ENCODE measurements around the gene MUC13. TPM values are rescaled to one million over a fixed set of nuclear protein-coding genes. Genes with fewer than 3 reads are reported as not detected.

The MUC13 gene
- total RNA-seq, 1 donor from 2014 or later: not detected

- TF ChIP-seq CTCF (IDR thresholded peaks at IDR 0.05) (no peak), EZH2phosphoT487 (IDR thresholded peaks at IDR 0.05) (no peak)
- no peak overlapping the region for H3K27ac ChIP-seq
- no peaks in the 10 kb centered on the region for H3K9me3 Mint-ChIP-seq
- no peak for DNase-seq (ENCODE audit: low spot score)
- no peaks in the 10 kb centered on the region for H3K36me3 ChIP-seq
- peaks cover 14% of the 10 kb centered on the region for H3K27me3 Mint-ChIP-seq (ENCODE audit: insufficient read depth, low read depth)
- H3K9ac ChIP-seq: no peak overlapping the region
- no peaks in the 10 kb centered on the region for H3K9me3 ChIP-seq (ENCODE audit: low read depth)
- H3K36me3 Mint-ChIP-seq: no peaks in the 10 kb centered on the region
- peaks cover 9% of the 10 kb centered on the region for H3K4me1 Mint-ChIP-seq
- peaks cover 10% of the 10 kb centered on the region for H3F3A ChIP-seq (ENCODE audit: low read depth)
- H2AFZ ChIP-seq (replicated peaks): no peak overlapping the region
- H3K4me2 ChIP-seq: no peak overlapping the region
- H3K4me1 ChIP-seq: peaks cover 11% of the 10 kb centered on the region
- H3K79me2 ChIP-seq (ENCODE audit: low read depth): no peaks in the 10 kb centered on the region
- H3K4me3 ChIP-seq: no peak overlapping the region
- no peak overlapping the region for H3K4me3 Mint-ChIP-seq
- H3K27me3 ChIP-seq: peaks cover 1% of the 10 kb centered on the region
- H4K20me1 ChIP-seq (ENCODE audit: low read depth): no peaks in the 10 kb centered on the region
- no peak overlapping the region for H3K27ac Mint-ChIP-seq
Measured at GRCh38 chr3:124893526-124893925, 41.0 kb downstream of the MUC13 start.

DNA sequence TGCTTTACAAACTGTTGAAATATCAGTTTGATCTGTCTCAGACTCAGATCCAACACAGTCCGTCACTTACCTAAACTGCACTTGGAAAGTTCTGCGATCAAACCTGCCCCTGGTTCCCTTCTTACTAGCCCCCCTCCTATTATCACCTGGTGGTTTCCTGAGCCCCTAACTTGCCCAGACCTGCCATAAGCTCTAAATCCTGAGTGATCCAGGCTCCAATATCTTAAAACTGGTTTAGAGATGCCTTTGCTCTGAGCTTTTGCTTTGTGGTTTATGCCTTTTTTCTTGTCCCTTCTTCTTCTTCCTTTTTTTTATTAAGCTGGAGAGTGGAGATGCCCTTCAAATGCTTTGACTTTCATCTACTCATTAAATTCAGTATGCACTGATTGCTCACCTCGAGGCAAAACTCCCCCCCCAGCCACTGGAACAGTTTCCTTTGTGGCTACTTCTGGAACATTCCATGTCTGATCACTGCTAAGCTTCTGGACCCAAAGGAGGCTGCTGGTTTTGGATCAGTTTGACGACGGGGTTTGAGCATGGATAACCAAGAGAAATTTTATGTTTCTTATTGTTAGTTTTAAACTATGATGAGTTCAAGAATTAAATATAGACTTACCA lies 43.9 kb downstream of the MUC13 start:
- H3K4me3 Mint-ChIP-seq: peak overlapping the region; percentile 48
- no peaks in the 10 kb centered on the region for H3K9me3 ChIP-seq (ENCODE audit: low read depth)
- H4K20me1 ChIP-seq (ENCODE audit: low read depth): no peaks in the 10 kb centered on the region
- H3K36me3 Mint-ChIP-seq: no peaks in the 10 kb centered on the region
- peaks cover 10% of the 10 kb centered on the region for H3K27me3 ChIP-seq
- no peaks in the 10 kb centered on the region for H3K9me3 Mint-ChIP-seq
- peaks cover 34% of the 10 kb centered on the region for H3F3A ChIP-seq (ENCODE audit: low read depth)
- H3K4me1 Mint-ChIP-seq: peaks cover 18% of the 10 kb centered on the region
- H3K9ac ChIP-seq: no peak overlapping the region
- peaks cover 19% of the 10 kb centered on the region for H3K27me3 Mint-ChIP-seq (ENCODE audit: insufficient read depth, low read depth)
- no peak overlapping the region for H3K27ac ChIP-seq
- peaks cover 9% of the 10 kb centered on the region for H3K79me2 ChIP-seq (ENCODE audit: low read depth)
- no peak overlapping the region for H2AFZ ChIP-seq (replicated peaks)
- H3K27ac Mint-ChIP-seq: peak overlapping the region; percentile 20
- peaks cover 16% of the 10 kb centered on the region for H3K4me1 ChIP-seq
- H3K4me2 ChIP-seq: no peak overlapping the region
- H3K36me3 ChIP-seq: no peaks in the 10 kb centered on the region
- H3K4me3 ChIP-seq: no peak overlapping the region
- no peak for DNase-seq (ENCODE audit: low spot score)
- no peak for TF ChIP-seq CTCF (IDR thresholded peaks at IDR 0.05)
- TF ChIP-seq EZH2 (IDR thresholded peaks at IDR 0.05): no peak
- TF ChIP-seq EZH2phosphoT487 (IDR thresholded peaks at IDR 0.05): no peak

DNA sequence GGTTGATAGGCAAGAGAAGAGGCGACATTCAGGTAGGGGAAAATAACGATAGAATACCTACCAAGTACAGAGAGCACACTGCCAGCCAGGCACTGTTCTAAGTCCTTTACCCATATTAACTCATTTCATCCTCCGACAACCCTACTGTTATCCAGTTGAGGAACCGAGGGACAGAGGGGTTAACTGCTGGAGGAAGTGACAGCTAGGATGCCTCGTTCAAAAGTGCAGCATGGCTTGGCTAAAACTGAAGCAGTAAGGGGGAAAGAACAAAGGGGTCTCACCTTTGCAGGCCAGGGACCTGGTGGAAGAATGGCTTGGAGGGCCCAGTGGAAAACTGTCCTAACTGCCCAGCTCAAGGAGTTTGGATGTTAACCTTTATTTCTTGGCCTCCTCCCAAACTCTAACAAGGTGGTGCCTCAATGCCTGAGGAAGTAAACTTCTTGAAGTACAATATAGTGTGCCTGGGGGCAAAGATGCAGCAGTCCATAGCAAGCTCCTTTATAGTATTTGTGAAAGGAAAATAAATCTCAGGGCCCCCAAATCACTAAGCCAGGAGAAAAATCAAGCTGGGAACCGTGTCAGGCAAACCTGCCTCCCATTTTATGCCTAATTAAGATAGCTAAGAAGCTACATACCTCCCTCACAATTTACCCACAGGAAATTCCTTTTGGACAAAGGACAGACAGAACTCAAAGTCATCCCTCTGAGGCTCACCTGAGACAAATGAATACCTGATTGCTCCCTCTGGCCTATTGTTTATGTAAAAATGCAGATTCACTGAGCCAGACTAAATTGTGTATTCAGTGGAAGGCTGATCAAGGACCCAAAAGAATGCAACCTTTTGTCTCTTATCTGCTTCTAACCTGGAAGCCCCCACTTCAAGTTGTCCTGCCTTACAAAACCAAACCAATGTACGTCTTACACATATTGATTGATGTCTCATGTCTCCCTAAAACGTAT lies 45.8 kb downstream of the MUC13 start:
- Mint-ChIP-seq H3K27ac (peak overlapping the region; percentile 12), H3K27me3 (ENCODE audit: insufficient read depth, low read depth) (peaks cover 20% of the 10 kb centered on the region), H3K4me3 (peak overlapping the region; percentile 84), H3K9me3 (no peaks in the 10 kb centered on the region), H3K36me3 (no peaks in the 10 kb centered on the region), H3K4me1 (peaks cover 36% of the 10 kb centered on the region)
- Histone ChIP-seq H2AFZ (replicated peaks) (no peak overlapping the region), H3F3A (ENCODE audit: low read depth) (peaks cover 53% of the 10 kb centered on the region), H3K36me3 (no peaks in the 10 kb centered on the region), H3K9me3 (ENCODE audit: low read depth) (no peaks in the 10 kb centered on the region), H3K4me2 (peak overlapping the region; percentile 33), H3K4me3 (no peak overlapping the region), H3K9ac (no peak overlapping the region), H3K27ac (no peak overlapping the region), H3K27me3 (peaks cover 10% of the 10 kb centered on the region), H4K20me1 (ENCODE audit: low read depth) (peaks cover 11% of the 10 kb centered on the region), H3K4me1 (peaks cover 34% of the 10 kb centered on the region), H3K79me2 (ENCODE audit: low read depth) (peaks cover 25% of the 10 kb centered on the region)
- no peak for TF ChIP-seq EZH2phosphoT487 (IDR thresholded peaks at IDR 0.05)
- TF ChIP-seq CTCF (IDR thresholded peaks at IDR 0.05): no peak
- no peak for TF ChIP-seq EZH2 (IDR thresholded peaks at IDR 0.05)
- no peak for DNase-seq (ENCODE audit: low spot score)

Measured in neural progenitor cell (in vitro differentiated cells).